A204.1 (cell line): Measurements from ENCODE around the gene ZNF10.

ENCODE experiments used
- FAIRE-seq: peaks from 2 replicates; lab custom pipeline; 2012; peaks lifted over from hg19 to GRCh38; lab: Jason Lieb, UNC

The ZNF10 gene

DNA sequence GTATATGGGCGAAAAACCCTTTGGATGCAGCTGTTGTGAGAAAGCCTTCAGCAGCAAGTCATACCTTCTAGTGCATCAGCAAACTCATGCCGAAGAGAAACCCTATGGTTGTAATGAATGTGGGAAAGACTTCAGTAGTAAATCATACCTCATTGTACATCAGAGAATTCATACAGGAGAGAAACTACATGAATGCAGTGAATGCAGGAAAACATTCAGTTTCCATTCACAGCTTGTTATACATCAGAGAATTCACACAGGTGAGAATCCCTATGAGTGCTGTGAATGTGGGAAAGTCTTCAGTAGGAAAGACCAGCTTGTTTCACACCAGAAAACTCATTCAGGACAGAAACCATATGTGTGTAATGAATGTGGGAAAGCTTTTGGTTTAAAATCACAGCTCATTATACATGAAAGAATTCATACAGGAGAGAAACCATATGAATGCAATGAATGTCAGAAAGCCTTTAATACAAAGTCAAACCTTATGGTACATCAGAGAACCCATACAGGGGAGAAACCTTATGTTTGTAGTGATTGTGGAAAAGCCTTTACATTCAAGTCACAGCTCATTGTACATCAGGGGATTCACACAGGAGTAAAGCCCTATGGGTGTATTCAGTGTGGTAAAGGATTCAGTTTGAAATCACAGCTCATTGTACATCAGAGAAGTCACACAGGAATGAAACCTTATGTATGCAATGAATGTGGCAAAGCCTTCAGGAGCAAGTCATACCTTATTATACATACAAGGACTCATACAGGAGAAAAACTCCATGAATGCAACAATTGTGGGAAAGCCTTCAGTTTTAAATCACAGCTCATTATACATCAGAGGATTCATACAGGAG, 72.3 kb downstream of the ZNF10 start:
- FAIRE-seq = no peak

DNA sequence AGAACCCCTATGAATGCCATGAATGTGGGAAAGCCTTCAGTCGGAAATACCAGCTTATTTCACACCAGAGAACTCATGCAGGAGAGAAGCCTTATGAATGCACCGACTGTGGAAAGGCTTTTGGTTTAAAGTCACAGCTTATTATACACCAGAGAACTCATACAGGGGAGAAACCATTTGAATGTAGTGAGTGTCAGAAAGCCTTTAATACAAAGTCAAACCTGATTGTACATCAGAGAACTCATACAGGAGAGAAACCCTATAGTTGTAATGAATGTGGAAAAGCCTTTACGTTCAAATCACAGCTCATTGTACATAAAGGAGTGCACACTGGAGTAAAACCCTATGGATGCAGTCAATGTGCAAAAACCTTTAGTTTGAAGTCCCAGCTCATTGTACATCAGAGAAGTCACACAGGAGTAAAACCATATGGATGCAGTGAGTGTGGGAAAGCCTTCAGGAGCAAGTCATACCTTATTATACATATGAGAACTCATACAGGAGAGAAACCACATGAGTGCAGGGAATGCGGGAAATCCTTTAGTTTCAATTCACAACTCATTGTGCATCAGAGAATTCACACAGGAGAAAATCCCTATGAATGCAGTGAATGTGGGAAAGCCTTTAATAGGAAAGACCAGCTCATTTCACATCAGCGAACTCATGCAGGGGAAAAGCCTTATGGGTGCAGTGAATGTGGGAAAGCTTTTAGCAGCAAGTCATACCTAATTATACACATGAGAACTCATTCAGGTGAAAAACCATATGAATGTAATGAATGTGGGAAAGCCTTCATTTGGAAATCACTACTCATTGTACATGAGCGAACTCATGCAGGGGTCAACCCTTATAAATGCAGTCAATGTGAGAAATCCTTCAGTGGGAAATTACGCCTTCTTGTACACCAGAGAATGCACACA, 73.2 kb downstream of the ZNF10 start:
- FAIRE-seq = no peak

DNA sequence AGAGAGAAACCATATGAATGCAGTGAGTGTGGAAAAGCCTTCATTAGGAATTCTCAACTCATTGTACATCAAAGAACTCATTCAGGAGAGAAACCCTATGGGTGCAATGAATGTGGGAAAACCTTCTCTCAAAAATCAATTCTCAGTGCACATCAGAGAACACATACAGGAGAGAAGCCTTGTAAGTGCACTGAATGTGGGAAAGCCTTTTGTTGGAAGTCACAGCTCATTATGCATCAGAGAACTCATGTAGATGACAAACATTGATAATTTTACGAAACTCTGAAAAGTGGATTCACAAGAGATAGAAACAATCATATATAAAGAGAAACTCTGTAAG, 73.8 kb downstream of the ZNF10 start:
- no peak for FAIRE-seq

DNA sequence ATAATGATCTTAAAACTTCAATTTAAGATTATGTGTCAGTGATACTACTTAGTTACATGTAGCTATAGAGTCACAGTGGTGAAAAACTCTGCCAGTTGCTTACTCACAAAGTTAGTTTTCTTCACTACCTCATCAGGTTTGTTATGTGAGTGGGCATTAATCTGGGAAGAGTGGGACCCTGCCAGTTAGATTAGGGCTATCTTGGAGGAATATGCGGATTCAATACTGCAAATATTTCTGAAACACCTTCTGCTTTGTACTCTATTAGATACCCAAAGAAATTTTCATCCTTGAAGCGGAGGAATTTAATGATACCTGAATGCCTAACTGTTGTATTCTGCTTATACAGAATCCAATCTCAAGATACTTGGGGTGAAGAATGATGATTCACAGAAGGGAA, 76.0 kb downstream of the ZNF10 start:
- no peak for FAIRE-seq
